ENCODE results near the gene CDK2. TPM values are rescaled to one million over a fixed set of nuclear protein-coding genes. Genes with fewer than 3 reads are reported as not detected.

The CDK2 gene
- total and polyA plus RNA-seq, 9 of the 15 experiments (the other 6 are each of a cell fraction or from before 2014, with no cell fraction given), result 17.4 to 213 (median 109) TPM

- TF ChIP-seq MXD1 (CRISPR knock-in tag; IDR thresholded peaks at IDR 0.05; ENCODE audit: borderline replicate concordance, poor library complexity, severe bottlenecking) (no peak), ZNF133 (CRISPR knock-in tag; IDR thresholded peaks at IDR 0.05) (no peak)
Measured at GRCh38 chr12:55996201-55996714, 29.6 kb downstream of the CDK2 start (continued).

- Histone ChIP-seq H3K9me1 (ENCODE audit: control insufficient read depth, insufficient read depth, low read length) (no peaks in the 10 kb centered on the region), H3K4me1 (replicated peaks in 1 of 2; ENCODE audit: control insufficient read depth in 2 of 2, insufficient read depth in 2 of 2, low read length in 2 of 2) (peaks cover 3 to 19% of the 10 kb centered on the region in 2 experiments; a peak in 4 of 5 replicates), H3K79me2 (ENCODE audit: control insufficient read depth, insufficient read depth, low read length) (peaks cover 19% of the 10 kb centered on the region), H4K20me1 (replicated peaks; ENCODE audit: control insufficient read depth, insufficient read depth, low read length) (no peaks in the 10 kb centered on the region), H3K36me3 (ENCODE audit: control insufficient read depth, insufficient read depth, low read length) (peaks cover 33% of the 10 kb centered on the region; the same call in 2 of the 3 replicates), H3K4me2 (ENCODE audit: insufficient read depth, low read length) (peak within 1 kb of the TSS; percentile 100), H3K27me3 (ENCODE audit: control insufficient read depth in 2 of 2, insufficient read depth in 2 of 2, low read length in 2 of 2) (no peaks in the 10 kb centered on the region), H3K27ac (ENCODE audit: extremely low read depth, low read depth, low read length) (peak within 1 kb of the TSS; percentile 77), H3K9me3 (replicated peaks; ENCODE audit: control insufficient read depth, insufficient read depth, low read depth, low read length) (no peaks in the 10 kb centered on the region), H3K9ac (ENCODE audit: insufficient read depth in 1 of 2, low read depth in 2 of 2, low read length in 2 of 2) (peak within 1 kb of the TSS; percentile 83 to 94), H3K4me3 (peak within 1 kb of the TSS; percentile 60), H2AFZ (ENCODE audit: low read depth, low read length) (peak within 1 kb of the TSS; percentile 84)
- POLR2A ChIA-PET, result interaction anchor here (0.5 to 5.1 kb wide), 18 partner anchors 10 to 281 kb away, joined by 3 to 31 read pairs (median 4); partner anchors contain the start of genes BLOC1S1, IKZF4, MYL6 and ORMDL2
- DNase-seq (ENCODE audit: extremely low read depth in 1 of 4, low spot score in 3 of 4), result peak; percentile 98 to 99 (median 99)
- CTCF ChIA-PET (ENCODE audit: low intra/inter-chr PET ratio), result interaction anchor here (1.0 to 3.7 kb wide), 4 partner anchors 32 to 192 kb away, joined by 3 to 35 read pairs (median 12); partner anchors contain the start of genes RPS26 and SMARCC2
- peak; percentile 100 for ATAC-seq
- TSS peak; percentile 95 for BruUV-seq (replicated peaks)
- peak; percentile 100 for FAIRE-seq
- 1% methylated on average over 27 of the region's 27 CpGs for WGBS (ENCODE audit: insufficient coverage, low coverage, missing lambda C conversion rate)
- intact Hi-C loops (cut with micrococcal nuclease) (loop anchor here (1.0 kb wide), 3 partner anchors 24 to 44 kb away; partner anchors contain the start of genes IKZF4 and RPS26), in situ Hi-C loops (cut with MboI) (loop anchor here (5.0 kb wide), 1 partner anchor 35 kb away; no protein-coding TSS in a partner anchor)
- TF ChIP-seq EGR1 (conservative IDR thresholded peaks at IDR 0.05) (no peak), ARID3A (IDR thresholded peaks at IDR 0.05; ENCODE audit: borderline replicate concordance, low read depth, low read length) (no peak), ZNF609 (CRISPR knock-in tag; IDR thresholded peaks at IDR 0.05; ENCODE audit: borderline replicate concordance) (0 out of 2 replicates have a peak, but pooled peaks have one; percentile 9), GTF2F1 (IDR thresholded peaks at IDR 0.05; ENCODE audit: low read depth, low read length) (peak; percentile 27; the same call in 1 of the 2 replicates), ZSCAN29 (IDR thresholded peaks at IDR 0.05) (no peak), PHF8 (IDR thresholded peaks at IDR 0.05; ENCODE audit: borderline replicate concordance, low read length) (peak; percentile 74; the same call in 1 of the 2 replicates), SNIP1 (IDR thresholded peaks at IDR 0.05; ENCODE audit: low read depth) (no peak), ZNF444 (CRISPR knock-in tag; IDR thresholded peaks at IDR 0.05) (0 out of 2 replicates have a peak, but pooled peaks have one; percentile 30)
Measured at GRCh38 chr12:55996715-55997534, 30.3 kb downstream of the CDK2 start, which contains the start of gene SUOX. Gene SUOX, plus strand, starts transcription at chr12:55997276. Its CDS starts 4,946 bp downstream, at chr12:56002222.
